ENCODE measurements around the gene PVALB.

GRCh38 chr22:36863281-36863680, 46.4 kb upstream of the PVALB start:
- TF ChIP-seq ZNF512 (tag; IDR thresholded peaks at IDR 0.05) (no peak), CTCF (IDR thresholded peaks at IDR 0.05 in 2 of 3, conservative IDR thresholded peaks at IDR 0.05 in 1 of 3; ENCODE audit: insufficient read depth in 2 of 3, low read depth in 1 of 3, low read length in 3 of 3) (no peak), JUND (IDR thresholded peaks at IDR 0.05; ENCODE audit: borderline replicate concordance, low read depth, low read length) (no peak), JUND (tag; IDR thresholded peaks at IDR 0.05; ENCODE audit: borderline replicate concordance, low read depth, low read length) (no peak), ZC3H4 (CRISPR knock-in tag; IDR thresholded peaks at IDR 0.05; ENCODE audit: borderline replicate concordance) (no peak), THRB (CRISPR knock-in tag; conservative IDR thresholded peaks at IDR 0.05) (no peak), ZBTB11 (CRISPR knock-in tag; IDR thresholded peaks at IDR 0.05) (no peak), SMC3 (conservative IDR thresholded peaks at IDR 0.05; ENCODE audit: insufficient read depth, low read depth, low read length) (no peak), GTF2F1 (IDR thresholded peaks at IDR 0.05; ENCODE audit: low read depth, low read length) (no peak)

All from K562 (cell line).